HG03103 (cell line): ENCODE results near the gene CEACAM7.
"Not testable (repeated sequence)": the region's sequence is repeated elsewhere in the genome, so short reads cannot be mapped to it uniquely, and the experiment has no call there.

ENCODE experiments used
- ATAC-seq: cut with Tn5 transposase; IDR thresholded peaks from one replicate; pipeline ENCODE4 v1.9.1; 2021; ENCODE audit warnings: low read depth; ENCODE audit not compliant: unreplicated experiment

Gene CEACAM7

DNA sequence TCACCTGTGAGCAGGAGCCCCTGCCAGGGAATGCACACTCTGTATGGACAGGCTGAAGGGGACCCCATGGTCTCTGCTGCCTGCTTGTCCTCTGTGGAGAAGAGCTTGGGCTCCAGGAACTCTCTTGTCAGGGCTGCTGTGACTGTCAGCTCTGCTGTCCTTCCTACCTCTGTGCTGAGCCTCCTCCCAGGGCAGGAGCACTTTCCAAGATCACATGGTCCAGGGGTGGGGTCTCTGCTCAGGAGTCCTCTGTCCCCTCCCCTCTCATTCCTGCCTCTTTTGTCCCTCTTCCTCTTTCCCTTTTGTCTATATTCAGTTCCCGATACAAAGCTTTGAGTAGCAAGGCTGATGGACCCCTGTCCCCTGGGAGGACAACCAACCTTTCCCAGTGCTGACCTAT is at the start of gene CEACAM7:
CEACAM7 (minus strand) TSS at position 173 of the 400 bp plus-strand sequence; CDS start at position 68, 105 bp downstream.
- ATAC-seq, result no peak

DNA sequence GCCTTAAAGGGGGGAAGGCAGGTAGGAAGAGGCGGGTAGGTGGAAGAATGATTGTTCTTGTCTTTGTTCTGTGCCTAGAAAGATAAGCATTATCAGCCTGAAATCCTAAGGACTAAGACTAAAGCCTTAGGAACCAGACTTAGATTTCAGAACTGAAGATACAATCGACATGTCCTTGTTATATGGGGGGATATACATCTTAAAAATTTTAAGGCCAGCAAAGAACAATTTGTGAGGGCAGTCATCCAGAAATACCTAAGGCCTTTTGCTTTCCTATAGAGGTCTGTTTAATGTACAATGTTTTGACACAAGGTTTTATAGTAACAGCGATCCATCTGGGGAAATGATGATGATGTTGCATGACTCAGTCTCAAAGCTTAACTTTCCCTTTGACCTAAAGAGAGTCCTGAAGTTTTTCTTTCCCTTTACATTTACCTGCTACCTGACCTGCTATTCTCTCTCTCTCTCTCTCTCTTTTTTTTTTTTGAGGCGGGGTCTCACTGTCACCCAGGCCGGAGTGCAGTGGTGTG is 47.1 kb upstream of the CEACAM7 start:
- ATAC-seq, result no peak

DNA sequence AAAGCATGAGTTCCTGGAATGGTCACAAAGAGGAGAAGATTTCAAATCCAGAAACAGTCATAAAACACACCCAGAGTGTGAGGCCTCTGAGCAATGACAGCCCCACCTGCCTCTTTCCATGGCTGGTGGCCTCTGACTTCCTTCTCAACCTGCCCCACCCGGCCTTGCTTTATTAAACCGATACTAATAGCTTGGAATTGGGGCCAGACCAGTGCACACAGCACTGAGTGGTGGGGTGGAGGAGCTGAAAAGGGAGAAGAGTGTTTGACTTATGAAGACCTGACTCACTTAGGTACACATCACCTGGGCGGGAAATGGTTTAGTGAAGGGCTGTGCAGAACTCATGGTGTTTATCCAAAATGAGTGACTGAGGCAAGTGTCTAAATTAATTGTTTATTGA is 46.5 kb upstream of the CEACAM7 start:
- no peak for ATAC-seq

DNA sequence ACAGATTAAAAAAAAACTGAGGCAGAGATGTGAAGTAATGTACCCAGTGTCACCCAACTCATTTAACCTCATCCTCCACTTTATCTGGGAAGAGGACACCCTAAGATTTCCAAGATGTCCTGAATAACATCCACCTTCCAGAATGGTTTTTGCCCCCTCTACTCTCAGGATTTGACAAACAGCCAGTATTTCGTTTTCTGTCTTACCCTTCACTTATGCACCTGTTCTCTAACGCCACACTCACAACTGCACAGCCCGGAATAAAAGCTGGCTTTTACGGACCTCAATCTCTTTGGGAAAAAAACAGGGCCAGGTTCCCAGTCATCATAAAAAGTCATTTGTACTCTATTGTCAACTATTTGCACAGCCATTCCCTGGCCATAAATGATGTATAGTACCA is 46.1 kb upstream of the CEACAM7 start:
- ATAC-seq, result no peak

DNA sequence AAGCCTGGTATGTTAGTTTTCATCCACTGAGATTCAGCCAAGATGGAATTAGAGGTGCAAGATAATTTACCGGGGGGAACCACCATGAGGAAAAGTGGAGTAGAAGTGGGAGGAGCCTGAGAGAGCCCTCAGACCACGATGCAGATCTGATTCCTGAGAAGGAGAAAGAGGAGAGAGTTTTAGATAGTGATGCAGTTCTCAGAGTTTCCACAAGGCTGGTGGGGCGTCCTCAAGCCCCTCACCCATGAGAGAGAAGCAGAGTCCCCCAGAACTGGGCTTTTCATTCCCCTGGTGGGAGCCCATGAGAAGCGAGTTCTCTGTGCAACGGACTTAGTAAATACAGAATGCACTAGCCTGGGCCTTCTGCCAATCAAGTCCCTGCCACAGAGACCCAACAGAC is 38.4 kb upstream of the CEACAM7 start:
- no peak for ATAC-seq

DNA sequence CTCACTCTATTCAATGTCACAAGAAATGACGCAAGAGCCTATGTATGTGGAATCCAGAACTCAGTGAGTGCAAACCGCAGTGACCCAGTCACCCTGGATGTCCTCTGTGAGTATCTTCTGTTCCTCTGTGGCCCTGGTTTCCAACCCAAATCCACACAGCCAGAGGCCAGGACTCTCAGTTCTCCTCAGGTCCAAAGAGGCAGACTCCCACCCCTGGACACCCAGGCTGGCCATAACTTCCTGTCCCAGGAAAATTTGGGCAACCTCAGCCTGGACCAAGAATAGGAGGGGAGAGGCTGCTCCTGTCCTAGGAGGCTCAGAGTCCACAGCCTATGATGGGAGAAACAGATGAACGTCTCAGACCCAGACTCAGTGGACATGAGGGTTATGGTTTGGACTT is 32.0 kb upstream of the CEACAM7 start:
- ATAC-seq, result no peak

DNA sequence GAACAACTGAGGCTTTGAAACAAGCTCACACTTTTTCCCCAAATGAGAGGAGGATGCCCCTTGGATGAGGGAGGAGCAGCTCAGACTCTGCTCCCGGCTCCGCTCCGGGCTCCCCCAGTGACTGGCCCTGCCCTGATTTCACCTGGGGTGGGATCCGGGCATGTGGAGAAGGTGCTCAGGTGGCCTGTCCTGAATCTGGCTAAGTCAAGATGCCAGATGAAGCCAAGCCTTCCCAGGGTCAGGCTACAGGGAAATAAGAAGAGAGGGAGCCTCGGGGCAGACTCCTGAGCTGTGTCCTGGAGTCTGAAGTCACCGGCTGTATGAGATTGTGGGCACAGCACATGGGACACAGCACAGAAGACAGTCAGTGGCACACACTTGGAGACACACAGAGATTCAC is 30.7 kb upstream of the CEACAM7 start:
- ATAC-seq, result no peak

DNA sequence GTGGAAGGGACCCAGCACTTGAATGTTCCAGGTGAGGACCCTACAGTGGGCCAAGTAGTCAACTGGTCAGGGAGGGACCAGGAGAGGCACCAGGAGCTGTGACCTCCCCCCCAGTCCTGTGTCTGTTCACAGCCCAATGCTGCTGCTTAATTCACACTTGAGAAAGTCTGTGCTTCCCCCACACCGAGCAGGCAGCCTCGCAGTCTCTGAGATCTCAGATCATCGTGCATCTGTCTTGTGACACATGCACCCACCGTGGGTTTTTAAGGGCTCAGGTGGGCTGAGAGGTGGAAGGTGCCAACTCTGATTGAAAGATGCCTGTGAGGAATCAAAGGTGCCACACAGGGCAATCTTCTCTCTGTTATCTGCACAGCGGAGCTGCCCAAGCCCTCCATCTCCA is 26.5 kb upstream of the CEACAM7 start:
- no peak for ATAC-seq

DNA sequence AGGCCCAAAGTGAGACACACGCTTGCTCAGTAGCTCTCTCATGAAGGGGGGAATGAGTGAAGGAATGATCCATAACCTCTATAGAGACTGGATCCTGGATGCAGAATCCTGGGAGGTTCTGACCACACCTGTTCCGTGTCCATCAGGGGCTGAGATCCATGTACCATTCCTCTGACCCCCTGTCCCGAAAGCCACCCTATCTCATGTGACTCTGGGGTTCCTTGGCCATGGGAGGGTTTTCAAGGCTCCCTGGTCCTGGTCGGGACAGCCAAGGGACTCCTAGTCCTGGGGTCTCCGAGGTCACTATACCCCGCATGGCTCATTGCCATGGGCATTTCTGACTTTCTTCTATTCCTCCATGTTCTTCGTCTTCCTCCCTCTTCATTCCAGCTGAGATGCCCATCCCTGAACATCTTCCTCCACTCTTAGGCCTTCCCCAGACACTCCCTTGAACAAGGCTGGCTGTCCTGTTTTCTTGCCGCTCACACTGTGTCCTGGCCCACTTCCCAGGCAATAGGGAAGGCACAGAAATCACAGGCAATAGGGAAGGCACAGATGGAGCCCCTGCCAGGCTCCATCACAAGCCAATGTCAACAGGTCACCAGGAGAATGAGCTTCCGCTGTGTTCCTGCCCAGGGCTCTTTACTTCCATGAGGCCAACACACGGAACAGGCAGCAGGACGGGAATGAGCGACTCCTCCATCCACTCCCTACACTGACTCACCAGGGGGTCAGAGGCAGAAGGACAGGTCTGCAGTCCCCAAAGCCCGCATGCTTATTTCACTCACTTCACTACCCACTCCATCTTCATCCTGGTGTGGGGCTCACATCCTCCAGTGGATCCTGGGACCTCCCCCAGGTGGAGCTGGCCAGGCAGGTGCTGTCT is 23.5 kb upstream of the CEACAM7 start:
- no peak for ATAC-seq

DNA sequence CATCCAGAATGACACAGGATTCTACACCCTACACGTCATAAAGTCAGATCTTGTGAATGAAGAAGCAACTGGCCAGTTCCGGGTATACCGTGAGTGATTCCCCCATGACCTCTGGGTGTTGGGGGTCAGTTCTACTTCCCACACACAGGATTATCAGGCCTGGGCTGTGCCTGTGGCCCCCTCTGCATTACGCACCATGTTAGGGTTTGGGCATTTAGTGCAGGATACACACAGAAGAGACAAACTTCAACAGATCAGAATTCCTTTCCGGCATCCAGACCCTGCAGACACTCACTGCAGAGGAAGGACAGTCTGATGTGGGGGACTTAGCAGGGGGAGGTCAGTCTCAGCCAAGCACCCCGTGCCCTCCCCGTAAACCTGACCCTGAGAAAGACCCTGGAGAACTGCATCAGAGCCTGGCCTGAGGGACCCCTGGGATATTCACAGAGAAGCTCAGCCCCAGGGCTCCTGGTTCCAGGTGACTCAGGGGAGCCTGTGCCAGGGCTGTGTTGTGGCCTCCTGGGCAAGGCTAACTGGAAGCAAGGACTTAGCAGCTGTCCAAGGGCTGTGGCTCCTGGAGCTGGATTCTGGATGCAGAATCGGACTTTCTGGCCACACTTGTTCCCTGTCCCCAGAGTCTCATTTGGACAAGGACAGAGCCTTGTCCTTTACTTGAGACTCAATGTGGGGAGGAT is 22.0 kb upstream of the CEACAM7 start:
- ATAC-seq, result no peak

DNA sequence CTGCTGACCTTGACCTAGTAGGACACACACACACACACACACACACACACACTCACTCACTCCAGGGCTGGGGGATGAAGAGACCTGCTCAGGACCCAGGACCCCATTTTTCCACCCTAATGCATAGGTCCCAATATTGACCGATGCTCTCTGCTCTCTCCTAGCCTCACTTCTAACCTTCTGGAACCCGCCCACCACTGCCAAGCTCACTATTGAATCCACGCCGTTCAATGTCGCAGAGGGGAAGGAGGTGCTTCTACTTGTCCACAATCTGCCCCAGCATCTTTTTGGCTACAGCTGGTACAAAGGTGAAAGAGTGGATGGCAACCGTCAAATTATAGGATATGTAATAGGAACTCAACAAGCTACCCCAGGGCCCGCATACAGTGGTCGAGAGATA is 21.4 kb upstream of the CEACAM7 start:
- ATAC-seq, result not testable (repeated sequence)

DNA sequence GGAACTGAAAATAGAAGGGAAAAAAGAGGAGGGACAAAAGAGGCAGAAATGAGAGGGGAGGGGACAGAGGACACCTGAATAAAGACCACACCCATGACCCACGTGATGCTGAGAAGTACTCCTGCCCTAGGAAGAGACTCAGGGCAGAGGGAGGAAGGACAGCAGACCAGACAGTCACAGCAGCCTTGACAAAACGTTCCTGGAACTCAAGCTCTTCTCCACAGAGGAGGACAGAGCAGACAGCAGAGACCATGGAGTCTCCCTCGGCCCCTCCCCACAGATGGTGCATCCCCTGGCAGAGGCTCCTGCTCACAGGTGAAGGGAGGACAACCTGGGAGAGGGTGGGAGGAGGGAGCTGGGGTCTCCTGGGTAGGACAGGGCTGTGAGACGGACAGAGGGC is 20.4 kb upstream of the CEACAM7 start, which contains the start of gene CEACAM5:
CEACAM5 (plus strand) TSS at position 146 of the 400 bp plus-strand sequence; CDS start at position 252, 106 bp downstream.
- ATAC-seq, result no peak

DNA sequence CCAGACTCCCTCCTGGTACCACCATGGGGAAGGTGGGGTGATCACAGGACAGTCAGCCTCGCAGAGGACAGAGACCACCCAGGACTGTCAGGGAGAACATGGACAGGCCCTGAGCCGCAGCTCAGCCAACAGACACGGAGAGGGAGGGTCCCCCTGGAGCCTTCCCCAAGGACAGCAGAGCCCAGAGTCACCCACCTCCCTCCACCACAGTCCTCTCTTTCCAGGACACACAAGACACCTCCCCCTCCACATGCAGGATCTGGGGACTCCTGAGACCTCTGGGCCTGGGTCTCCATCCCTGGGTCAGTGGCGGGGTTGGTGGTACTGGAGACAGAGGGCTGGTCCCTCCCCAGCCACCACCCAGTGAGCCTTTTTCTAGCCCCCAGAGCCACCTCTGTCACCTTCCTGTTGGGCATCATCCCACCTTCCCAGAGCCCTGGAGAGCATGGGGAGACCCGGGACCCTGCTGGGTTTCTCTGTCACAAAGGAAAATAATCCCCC is 19.9 kb upstream of the CEACAM7 start:
- no peak for ATAC-seq

DNA sequence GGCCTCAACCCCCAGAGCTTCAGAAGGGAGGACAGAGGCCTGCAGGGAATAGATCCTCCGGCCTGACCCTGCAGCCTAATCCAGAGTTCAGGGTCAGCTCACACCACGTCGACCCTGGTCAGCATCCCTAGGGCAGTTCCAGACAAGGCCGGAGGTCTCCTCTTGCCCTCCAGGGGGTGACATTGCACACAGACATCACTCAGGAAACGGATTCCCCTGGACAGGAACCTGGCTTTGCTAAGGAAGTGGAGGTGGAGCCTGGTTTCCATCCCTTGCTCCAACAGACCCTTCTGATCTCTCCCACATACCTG is 19.4 kb upstream of the CEACAM7 start:
- no peak for ATAC-seq

DNA sequence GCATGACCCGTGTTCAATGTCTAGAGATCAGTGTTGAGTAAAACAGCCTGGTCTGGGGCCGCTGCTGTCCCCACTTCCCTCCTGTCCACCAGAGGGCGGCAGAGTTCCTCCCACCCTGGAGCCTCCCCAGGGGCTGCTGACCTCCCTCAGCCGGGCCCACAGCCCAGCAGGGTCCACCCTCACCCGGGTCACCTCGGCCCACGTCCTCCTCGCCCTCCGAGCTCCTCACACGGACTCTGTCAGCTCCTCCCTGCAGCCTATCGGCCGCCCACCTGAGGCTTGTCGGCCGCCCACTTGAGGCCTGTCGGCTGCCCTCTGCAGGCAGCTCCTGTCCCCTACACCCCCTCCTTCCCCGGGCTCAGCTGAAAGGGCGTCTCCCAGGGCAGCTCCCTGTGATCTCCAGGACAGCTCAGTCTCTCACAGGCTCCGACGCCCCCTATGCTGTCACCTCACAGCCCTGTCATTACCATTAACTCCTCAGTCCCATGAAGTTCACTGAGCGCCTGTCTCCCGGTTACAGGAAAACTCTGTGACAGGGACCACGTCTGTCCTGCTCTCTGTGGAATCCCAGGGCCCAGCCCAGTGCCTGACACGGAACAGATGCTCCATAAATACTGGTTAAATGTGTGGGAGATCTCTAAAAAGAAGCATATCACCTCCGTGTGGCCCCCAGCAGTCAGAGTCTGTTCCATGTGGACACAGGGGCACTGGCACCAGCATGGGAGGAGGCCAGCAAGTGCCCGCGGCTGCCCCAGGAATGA is 18.9 kb upstream of the CEACAM7 start:
- no peak for ATAC-seq

DNA sequence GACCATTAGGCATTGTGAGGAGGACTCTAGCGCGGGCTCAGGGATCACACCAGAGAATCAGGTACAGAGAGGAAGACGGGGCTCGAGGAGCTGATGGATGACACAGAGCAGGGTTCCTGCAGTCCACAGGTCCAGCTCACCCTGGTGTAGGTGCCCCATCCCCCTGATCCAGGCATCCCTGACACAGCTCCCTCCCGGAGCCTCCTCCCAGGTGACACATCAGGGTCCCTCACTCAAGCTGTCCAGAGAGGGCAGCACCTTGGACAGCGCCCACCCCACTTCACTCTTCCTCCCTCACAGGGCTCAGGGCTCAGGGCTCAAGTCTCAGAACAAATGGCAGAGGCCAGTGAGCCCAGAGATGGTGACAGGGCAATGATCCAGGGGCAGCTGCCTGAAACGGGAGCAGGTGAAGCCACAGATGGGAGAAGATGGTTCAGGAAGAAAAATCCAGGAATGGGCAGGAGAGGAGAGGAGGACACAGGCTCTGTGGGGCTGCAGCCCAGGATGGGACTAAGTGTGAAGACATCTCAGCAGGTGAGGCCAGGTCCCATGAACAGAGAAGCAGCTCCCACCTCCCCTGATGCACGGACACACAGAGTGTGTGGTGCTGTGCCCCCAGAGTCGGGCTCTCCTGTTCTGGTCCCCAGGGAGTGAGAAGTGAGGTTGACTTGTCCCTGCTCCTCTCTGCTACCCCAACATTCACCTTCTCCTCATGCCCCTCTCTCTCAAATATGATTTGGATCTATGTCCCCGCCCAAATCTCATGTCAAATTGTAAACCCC is 17.5 kb upstream of the CEACAM7 start:
- ATAC-seq, result no peak

DNA sequence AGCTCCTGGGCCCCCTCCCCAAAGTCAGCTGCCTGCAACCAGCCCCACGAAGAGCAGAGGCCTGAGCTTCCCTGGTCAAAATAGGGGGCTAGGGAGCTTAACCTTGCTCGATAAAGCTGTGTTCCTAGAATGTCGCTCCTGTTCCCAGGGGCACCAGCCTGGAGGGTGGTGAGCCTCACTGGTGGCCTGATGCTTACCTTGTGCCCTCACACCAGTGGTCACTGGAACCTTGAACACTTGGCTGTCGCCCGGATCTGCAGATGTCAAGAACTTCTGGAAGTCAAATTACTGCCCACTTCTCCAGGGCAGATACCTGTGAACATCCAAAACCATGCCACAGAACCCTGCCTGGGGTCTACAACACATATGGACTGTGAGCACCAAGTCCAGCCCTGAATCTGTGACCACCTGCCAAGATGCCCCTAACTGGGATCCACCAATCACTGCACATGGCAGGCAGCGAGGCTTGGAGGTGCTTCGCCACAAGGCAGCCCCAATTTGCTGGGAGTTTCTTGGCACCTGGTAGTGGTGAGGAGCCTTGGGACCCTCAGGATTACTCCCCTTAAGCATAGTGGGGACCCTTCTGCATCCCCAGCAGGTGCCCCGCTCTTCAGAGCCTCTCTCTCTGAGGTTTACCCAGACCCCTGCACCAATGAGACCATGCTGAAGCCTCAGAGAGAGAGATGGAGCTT is 15.7 kb upstream of the CEACAM7 start:
- ATAC-seq, result no peak

DNA sequence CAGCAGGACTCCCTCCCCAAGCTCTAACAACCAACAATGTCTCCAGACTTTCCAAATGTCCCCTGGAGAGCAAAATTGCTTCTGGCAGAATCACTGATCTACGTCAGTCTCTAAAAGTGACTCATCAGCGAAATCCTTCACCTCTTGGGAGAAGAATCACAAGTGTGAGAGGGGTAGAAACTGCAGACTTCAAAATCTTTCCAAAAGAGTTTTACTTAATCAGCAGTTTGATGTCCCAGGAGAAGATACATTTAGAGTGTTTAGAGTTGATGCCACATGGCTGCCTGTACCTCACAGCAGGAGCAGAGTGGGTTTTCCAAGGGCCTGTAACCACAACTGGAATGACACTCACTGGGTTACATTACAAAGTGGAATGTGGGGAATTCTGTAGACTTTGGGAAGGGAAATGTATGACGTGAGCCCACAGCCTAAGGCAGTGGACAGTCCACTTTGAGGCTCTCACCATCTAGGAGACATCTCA is 14.1 kb upstream of the CEACAM7 start:
- no peak for ATAC-seq

DNA sequence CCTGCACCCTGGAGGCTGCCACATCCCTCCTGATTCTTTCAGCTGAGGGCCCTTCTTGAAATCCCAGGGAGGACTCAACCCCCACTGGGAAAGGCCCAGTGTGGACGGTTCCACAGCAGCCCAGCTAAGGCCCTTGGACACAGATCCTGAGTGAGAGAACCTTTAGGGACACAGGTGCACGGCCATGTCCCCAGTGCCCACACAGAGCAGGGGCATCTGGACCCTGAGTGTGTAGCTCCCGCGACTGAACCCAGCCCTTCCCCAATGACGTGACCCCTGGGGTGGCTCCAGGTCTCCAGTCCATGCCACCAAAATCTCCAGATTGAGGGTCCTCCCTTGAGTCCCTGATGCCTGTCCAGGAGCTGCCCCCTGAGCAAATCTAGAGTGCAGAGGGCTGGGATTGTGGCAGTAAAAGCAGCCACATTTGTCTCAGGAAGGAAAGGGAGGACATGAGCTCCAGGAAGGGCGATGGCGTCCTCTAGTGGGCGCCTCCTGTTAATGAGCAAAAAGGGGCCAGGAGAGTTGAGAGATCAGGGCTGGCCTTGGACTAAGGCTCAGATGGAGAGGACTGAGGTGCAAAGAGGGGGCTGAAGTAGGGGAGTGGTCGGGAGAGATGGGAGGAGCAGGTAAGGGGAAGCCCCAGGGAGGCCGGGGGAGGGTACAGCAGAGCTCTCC is 13.5 kb upstream of the CEACAM7 start:
- no peak for ATAC-seq
